BLaER1 treated with 17β-estradiol and CSF1 and Interleukin-3, amounts not matched to agents 10 nM and 100 nM (cell line): ENCODE results near the gene KRTAP10-7.
"Not testable (repeated sequence)": the region's sequence is repeated elsewhere in the genome, so short reads cannot be mapped to it uniquely, and the experiment has no call there.

ENCODE experiments used
- H3K27ac ChIP-seq, 11 experiments: shearing (Covaris generic); formaldehyde crosslinking; 2 replicates each; pipeline ENCODE4 v1.8.1; 2022
- H3K27me3 ChIP-seq, 11 experiments: shearing (Covaris generic); formaldehyde crosslinking; 2 replicates each; pipeline ENCODE4 v1.8.1; 2022
- H3K36me3 ChIP-seq, 11 experiments: shearing (Covaris generic); formaldehyde crosslinking; 2 replicates each; pipeline ENCODE4 v1.8.1; 2022
- H3K4me1 ChIP-seq, 10 experiments: shearing (Covaris generic); formaldehyde crosslinking; 2 replicates each; pipeline ENCODE4 v1.8.1; 2022
- H3K4me2 ChIP-seq, 11 experiments: shearing (Covaris generic); formaldehyde crosslinking; 2 replicates each; pipeline ENCODE4 v1.8.1; 2022
- H3K4me3 ChIP-seq, 10 experiments: shearing (Covaris generic); formaldehyde crosslinking; 2 replicates each; pipeline ENCODE4 v1.8.1; 2022
- H3K9ac ChIP-seq, 11 experiments: shearing (Covaris generic); formaldehyde crosslinking; 2 replicates each; pipeline ENCODE4 v1.8.1; 2022
- H3K9me3 ChIP-seq, 11 experiments: shearing (Covaris generic); formaldehyde crosslinking; replicated peaks in 1 of 11; 2 replicates each; pipeline ENCODE4 v1.8.1; 2022
- H4K20me1 ChIP-seq, 11 experiments: shearing (Covaris generic); formaldehyde crosslinking; 2 replicates each; pipeline ENCODE4 v1.8.1; 2022
- Cebpa-rat ChIP-seq, 11 experiments: shearing (Covaris generic); IDR thresholded peaks; 2 replicates each; pipeline ENCODE4 v1.8.1; 2022

KRTAP10-7 gene

DNA sequence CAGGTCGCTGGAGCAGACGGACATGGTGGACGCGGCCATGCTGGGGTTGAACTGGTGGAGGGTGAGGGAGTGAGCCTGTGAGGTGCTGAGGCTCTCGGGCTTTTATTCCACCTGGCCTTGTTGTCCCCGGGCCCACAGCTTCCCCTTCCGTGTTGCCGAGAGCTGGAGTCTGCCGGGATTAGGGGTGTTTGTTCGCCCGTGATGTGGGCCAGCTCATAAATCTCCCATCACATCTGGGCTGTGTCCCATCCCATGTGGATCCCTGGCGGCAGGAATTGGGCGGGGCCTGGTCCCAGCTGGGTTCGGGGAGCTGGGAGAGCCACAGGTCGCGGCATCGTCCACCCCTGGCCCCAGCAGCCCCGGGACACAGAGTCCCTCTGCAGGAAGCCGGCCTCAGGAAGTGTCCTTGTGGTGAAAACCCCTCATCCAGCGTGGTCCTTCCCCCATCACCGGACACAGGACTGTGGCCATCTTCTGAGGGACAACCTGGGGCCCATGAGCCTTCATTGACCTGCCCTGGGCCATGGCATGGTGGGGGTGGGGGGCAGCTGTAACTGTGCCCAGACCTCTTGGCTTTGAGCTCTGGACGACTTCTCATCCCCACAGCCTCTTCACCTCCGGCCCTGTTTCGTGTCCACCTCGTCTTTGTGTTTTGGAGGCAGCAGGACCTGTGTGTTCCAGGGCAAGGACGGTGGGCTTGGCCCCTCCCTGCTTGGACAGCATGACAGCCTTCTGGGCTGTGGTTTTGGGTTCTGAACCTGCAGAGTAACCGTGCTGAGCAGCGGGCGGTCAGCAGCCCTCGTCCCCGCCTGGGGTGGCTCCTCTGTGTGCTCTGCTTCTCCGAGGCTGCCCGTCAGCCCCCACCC lies 7.7 kb upstream of the KRTAP10-7 start, which contains the start of gene KRTAP10-6:
KRTAP10-6 (minus strand) TSS at position 60 of the 866 bp plus-strand sequence; CDS start at position 39, 21 bp downstream.
- Histone ChIP-seq H3K27ac (peak within 1 kb of the TSS in 9 of 11 experiments; percentile 11 to 79 (median 55); a peak in 14 of 22 replicates), H3K4me2 (peak within 1 kb of the TSS; percentile 61 to 95 (median 87)), H3K27me3 (peaks cover 0 to 13% (median 0%) of the 10 kb centered on the region in 11 experiments; a peak in 4 of 22 replicates), H3K9me3 (no peaks in the 10 kb centered on the region), H4K20me1 (no peaks in the 10 kb centered on the region; a peak in 1 of 22 replicates), H3K4me3 (peak within 1 kb of the TSS in 3 of 10 experiments; percentile 12 to 28 (median 22); a peak in 2 of 20 replicates), H3K36me3 (no peaks in the 10 kb centered on the region), H3K9ac (peak within 1 kb of the TSS in 8 of 11 experiments; percentile 30 to 68 (median 45); a peak in 14 of 22 replicates), H3K4me1 (peaks cover 21 to 38% (median 32%) of the 10 kb centered on the region in 10 experiments)
- TF ChIP-seq Cebpa-rat (IDR thresholded peaks at IDR 0.05): no peak

DNA sequence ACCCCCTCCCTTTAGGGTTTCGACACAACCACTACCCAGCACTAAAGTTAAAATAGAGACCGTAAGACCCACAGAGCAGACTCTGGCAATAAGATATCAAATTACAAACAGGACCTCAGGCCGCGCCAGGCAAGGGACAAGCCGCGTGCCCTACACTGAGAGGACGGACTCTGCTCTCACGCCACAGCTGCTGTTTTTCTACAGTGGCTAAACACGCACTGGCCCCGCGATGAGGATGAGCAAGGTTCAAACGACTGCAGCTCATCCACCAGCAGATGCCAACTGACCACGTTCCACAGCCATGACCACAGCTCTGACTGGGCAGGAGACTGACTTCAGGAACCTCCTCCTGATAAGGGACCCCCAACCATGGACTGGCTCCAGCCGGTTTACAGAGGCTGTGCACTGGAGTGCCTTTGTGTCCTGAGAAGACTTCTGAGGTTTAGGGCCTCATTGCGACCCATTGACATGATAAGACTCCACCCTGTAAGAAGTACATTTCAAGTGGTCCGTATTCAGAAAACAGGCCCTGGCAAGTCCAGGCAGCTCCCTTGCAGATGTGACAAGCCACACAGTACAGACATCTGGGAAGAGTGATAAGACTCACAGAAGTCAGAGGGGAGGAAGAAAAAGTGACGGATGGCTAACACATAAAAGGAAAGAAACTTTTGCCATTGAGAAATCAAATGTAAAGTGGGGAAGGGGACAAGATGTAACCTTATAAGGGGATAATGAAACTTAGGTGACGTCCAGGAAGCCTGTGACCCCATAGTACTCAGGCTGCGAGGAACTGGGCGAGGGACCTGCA lies 6.6 kb upstream of the KRTAP10-7 start:
- H4K20me1 ChIP-seq: no peaks in the 10 kb centered on the region; a peak in 1 of 22 replicates
- H3K4me2 ChIP-seq: peak overlapping the region; percentile 61 to 95 (median 87)
- peaks cover 0 to 13% (median 0%) of the 10 kb centered on the region in 11 experiments; a peak in 4 of 22 replicates for H3K27me3 ChIP-seq
- TF ChIP-seq Cebpa-rat (IDR thresholded peaks at IDR 0.05): peak in 1 of 11 experiments; percentile 49; a peak in 1 of 22 replicates
- H3K4me3 ChIP-seq: peak overlapping the region in 3 of 10 experiments; percentile 12 to 28 (median 22); a peak in 2 of 20 replicates
- H3K9ac ChIP-seq: peak overlapping the region in 9 of 11 experiments; percentile 30 to 68 (median 40); a peak in 15 of 22 replicates
- H3K27ac ChIP-seq: peak overlapping the region in 9 of 11 experiments; percentile 11 to 79 (median 55); a peak in 15 of 22 replicates
- peaks cover 0 to 10% (median 0%) of the 10 kb centered on the region in 11 experiments; a peak in 3 of 22 replicates for H3K9me3 ChIP-seq
- H3K36me3 ChIP-seq: no peaks in the 10 kb centered on the region
- H3K4me1 ChIP-seq: peaks cover 21 to 38% (median 32%) of the 10 kb centered on the region in 10 experiments

DNA sequence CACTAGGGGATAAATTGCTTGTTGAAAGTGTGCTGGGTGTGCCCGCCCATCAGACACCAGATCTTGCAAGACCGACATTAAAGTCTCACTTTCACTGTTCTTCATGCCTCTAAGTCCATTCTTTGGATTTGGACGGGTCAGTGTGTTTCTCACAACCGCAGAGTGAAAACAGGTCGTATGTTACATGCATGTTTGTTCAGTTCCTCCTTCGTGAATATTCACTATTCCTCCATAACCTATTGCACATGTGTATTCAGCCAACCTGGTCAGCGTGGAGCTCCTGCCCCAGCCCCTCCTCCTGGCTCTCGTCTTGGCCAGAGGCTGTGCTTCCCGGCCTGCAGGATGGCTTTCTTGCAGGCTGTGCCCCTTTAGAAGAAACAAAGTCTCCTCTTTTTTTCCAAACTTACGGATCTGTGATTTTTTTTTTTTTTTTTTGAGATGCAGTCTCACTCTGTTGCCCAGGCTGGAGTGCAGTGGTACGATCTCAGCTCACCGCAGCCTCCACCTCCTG lies 5.9 kb upstream of the KRTAP10-7 start:
- Histone ChIP-seq H3K27ac (peak overlapping the region in 8 of 11 experiments; percentile 12 to 79 (median 56); a peak in 11 of 22 replicates), H3K9me3 (peaks cover 0 to 13% (median 0%) of the 10 kb centered on the region in 11 experiments; a peak in 3 of 22 replicates), H3K4me3 (no peak overlapping the region), H4K20me1 (no peaks in the 10 kb centered on the region; a peak in 1 of 22 replicates), H3K4me2 (peak overlapping the region; percentile 61 to 95 (median 87); a peak in 21 of 22 replicates), H3K4me1 (peaks cover 21 to 38% (median 32%) of the 10 kb centered on the region in 10 experiments), H3K36me3 (no peaks in the 10 kb centered on the region), H3K27me3 (peaks cover 0 to 13% (median 0%) of the 10 kb centered on the region in 11 experiments; a peak in 4 of 22 replicates), H3K9ac (peak overlapping the region in 6 of 11 experiments; percentile 30 to 68 (median 56); a peak in 5 of 22 replicates)
- no peak for TF ChIP-seq Cebpa-rat (IDR thresholded peaks at IDR 0.05)

DNA sequence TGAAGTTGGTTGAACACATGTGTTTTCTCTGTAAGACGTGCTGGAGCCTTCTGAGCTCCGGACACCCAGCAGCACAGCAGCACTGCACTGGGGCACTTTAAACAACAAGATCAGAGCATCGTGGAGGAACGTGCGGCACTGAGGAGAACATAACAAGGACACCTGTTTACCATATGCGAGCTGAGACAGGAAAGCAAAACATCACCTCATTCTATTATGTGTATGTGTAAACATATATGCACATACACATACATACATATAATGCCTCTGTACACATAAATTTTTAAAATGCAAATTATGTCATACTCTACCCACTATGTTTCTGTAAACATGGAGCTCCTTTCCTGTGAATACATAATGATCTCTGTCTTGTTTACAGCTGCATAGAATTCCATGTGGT lies 4.9 kb upstream of the KRTAP10-7 start:
- H3K9ac ChIP-seq: no peak overlapping the region
- H3K27ac ChIP-seq: no peak overlapping the region; a peak in 1 of 22 replicates
- peak overlapping the region in 5 of 11 experiments; percentile 79 to 92 (median 87); a peak in 6 of 22 replicates for H3K4me2 ChIP-seq
- no peak overlapping the region for H3K4me3 ChIP-seq
- H3K9me3 ChIP-seq: peaks cover 0 to 13% (median 0%) of the 10 kb centered on the region in 11 experiments; a peak in 3 of 22 replicates
- H3K27me3 ChIP-seq: peaks cover 0 to 13% (median 0%) of the 10 kb centered on the region in 11 experiments; a peak in 4 of 22 replicates
- no peaks in the 10 kb centered on the region; a peak in 1 of 22 replicates for H4K20me1 ChIP-seq
- H3K36me3 ChIP-seq: no peaks in the 10 kb centered on the region
- no peak for TF ChIP-seq Cebpa-rat (IDR thresholded peaks at IDR 0.05)
- peaks cover 21 to 38% (median 32%) of the 10 kb centered on the region in 10 experiments for H3K4me1 ChIP-seq

DNA sequence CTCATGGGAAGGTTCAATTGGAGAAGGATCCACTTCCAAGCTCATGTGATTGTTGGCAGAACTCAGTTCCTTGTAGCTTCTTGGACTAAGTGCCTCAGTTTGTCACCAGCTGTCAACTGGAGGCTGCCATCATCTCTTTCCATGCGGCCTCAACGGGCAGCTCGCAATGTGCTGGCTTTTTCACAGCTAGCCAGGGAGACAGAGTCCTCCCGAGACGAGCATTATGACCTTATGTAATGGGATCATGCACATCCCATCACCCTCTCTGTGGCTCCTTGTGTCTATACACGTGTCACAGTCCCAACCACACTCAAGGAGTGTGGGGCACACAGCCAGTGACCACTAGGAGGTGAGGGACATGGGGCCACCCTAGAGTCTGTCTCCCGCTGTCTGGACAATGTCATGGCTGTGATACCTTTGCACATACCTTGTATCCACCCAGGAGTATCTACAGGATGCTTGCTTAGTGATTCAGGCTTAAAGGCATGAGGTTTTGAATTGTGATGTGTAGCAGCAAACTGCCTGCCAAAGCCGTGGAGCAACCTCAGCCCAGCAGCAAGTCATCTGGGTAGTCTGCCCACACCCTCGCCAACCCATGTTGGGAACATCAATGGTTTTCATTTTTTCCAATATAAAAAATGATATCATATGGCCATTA lies 4.2 kb upstream of the KRTAP10-7 start:
- H3K9me3 ChIP-seq: peaks cover 0 to 13% (median 0%) of the 10 kb centered on the region in 11 experiments; a peak in 3 of 22 replicates
- H3K27me3 ChIP-seq: peaks cover 0 to 13% (median 0%) of the 10 kb centered on the region in 11 experiments; a peak in 4 of 22 replicates
- no peaks in the 10 kb centered on the region for H3K36me3 ChIP-seq
- H3K4me1 ChIP-seq: peaks cover 21 to 38% (median 32%) of the 10 kb centered on the region in 10 experiments
- TF ChIP-seq Cebpa-rat (IDR thresholded peaks at IDR 0.05): no peak
- no peak overlapping the region for H3K27ac ChIP-seq
- no peaks in the 10 kb centered on the region; a peak in 1 of 22 replicates for H4K20me1 ChIP-seq
- no peak overlapping the region for H3K4me2 ChIP-seq
- H3K4me3 ChIP-seq: no peak overlapping the region
- H3K9ac ChIP-seq: no peak overlapping the region

DNA sequence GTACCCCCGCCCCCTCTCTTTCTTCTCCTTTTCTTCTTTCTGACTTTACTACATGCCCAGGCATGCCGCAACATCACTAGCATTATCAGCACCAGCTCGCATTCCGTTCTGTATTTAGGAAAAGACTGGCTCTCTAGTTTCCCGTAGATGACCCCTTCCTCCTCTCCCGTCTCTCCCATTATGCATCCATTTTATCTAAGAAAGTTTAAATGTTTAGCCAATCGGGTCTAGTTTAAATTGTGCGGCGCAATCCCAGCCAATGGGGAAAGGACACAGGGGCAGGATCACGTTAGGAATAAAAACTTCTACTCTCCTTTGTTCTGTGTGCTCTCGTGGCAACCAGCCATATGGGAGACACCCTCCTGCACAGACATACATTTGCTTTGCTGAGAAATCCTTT lies 2.3 kb upstream of the KRTAP10-7 start:
- Histone ChIP-seq H3K27ac (peak overlapping the region in 1 of 11 experiments; percentile 10; a peak in 1 of 22 replicates), H3K4me1 (peaks cover 13 to 25% (median 23%) of the 10 kb centered on the region in 10 experiments), H3K4me3 (no peak overlapping the region), H3K27me3 (peaks cover 0 to 6% (median 0%) of the 10 kb centered on the region in 11 experiments; a peak in 4 of 22 replicates), H4K20me1 (no peaks in the 10 kb centered on the region; a peak in 1 of 22 replicates), H3K9me3 (peaks cover 0 to 13% (median 0%) of the 10 kb centered on the region in 11 experiments; a peak in 3 of 22 replicates), H3K36me3 (no peaks in the 10 kb centered on the region), H3K4me2 (no peak overlapping the region), H3K9ac (no peak overlapping the region)
- no peak for TF ChIP-seq Cebpa-rat (IDR thresholded peaks at IDR 0.05)

DNA sequence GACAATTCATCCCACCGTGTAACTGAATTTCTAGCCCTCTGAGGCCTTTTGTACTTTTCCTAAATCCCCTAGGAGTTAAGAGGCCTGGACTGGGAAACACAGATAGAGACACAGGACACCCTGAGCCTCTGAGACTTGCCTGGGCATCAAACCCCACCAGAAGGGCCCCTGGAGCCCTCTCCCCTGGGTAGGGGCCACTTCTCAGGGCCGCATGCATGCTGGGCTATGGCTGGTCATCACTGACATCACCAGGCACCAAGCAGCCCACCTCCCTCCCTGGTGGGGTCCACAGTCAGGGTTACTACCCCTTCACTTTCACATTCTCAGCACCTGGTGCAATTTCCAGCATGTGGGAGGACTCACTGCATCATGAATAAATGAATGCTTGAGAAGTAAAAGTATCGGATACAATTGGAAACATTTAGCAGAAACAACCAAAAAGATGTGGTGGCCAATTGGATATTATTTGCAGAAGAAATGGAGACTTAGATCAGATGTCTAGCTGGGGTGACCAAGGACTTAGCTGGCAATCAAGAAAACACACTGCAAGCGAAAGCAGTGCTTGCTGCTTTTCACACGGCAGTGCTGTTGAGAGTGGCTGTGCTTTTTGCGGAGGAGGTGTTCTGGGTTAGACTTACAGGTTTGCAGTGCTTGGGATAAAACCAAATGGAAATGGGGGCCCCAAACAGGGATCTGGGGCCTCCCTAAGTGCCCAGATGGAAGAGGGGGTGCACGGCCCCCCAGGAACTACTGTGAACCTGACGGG lies 950 bp upstream of the KRTAP10-7 start:
- TF ChIP-seq Cebpa-rat (IDR thresholded peaks at IDR 0.05): no peak
- Histone ChIP-seq H3K27ac (no peak overlapping the region), H3K27me3 (no peaks in the 10 kb centered on the region), H3K9me3 (peaks cover 6 to 24% (median 9%) of the 10 kb centered on the region in 11 experiments; a peak in 19 of 22 replicates), H3K9ac (no peak overlapping the region), H3K4me2 (no peak overlapping the region), H3K4me1 (peaks cover 0 to 11% (median 9%) of the 10 kb centered on the region in 10 experiments; a peak in 18 of 20 replicates), H4K20me1 (no peaks in the 10 kb centered on the region; a peak in 1 of 22 replicates), H3K36me3 (no peaks in the 10 kb centered on the region), H3K4me3 (no peak overlapping the region)

DNA sequence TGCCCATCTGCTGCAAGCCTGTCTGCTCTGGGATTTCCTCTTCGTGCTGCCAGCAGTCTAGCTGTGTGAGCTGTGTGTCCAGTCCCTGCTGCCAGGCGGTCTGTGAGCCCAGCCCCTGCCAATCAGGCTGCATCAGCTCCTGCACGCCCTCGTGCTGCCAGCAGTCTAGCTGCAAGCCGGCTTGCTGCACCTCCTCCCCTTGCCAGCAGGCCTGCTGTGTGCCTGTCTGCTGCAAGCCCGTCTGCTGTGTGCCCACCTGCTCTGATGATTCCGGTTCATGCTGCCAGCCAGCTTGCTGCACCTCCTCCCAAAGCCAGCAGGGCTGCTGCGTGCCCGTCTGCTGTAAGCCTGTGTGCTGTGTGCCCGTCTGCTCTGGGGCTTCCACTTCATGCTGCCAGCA lies 694 bp downstream of the KRTAP10-7 start:
- H3K9ac ChIP-seq, H3K36me3 ChIP-seq, H3K4me2 ChIP-seq, H3K4me1 ChIP-seq, H3K4me3 ChIP-seq, H3K27me3 ChIP-seq, H4K20me1 ChIP-seq, H3K27ac ChIP-seq: not testable (repeated sequence)
- H3K9me3 ChIP-seq: peaks cover 6 to 27% (median 14%) of the 10 kb centered on the region in 11 experiments; a peak in 21 of 22 replicates
